HCT116 (cell line): ENCODE data around the gene SPRED3. TPM values are rescaled to one million over a fixed set of nuclear protein-coding genes. Genes with fewer than 3 reads are reported as not detected.

Source experiments
- ATAC-seq: fragments of 200-7000 bp; cut with Tn5 transposase; 2 replicates; pipeline ENCODE4 v1.9.1; 2020; ENCODE audit warnings: mild to moderate bottlenecking, moderate library complexity
- BruUV-seq: library from RNA; stranded (reverse); fragments of 400-500 nt; replicated peaks from 2 replicates; lab custom pipeline; 2021; lab: Mats Ljungman, UMichigan
- CTCF ChIA-PET: fragments of 300-600 bp; sonication (Branson Sonifier 250); formaldehyde crosslinking; loops from one replicate; lab custom pipeline; 2021; ENCODE audit warnings: antibody characterized with exemption; lab: Charles Lee
- POLR2A ChIA-PET: fragments of 300-600, 350-600 bp; sonication (Branson Sonifier 250); formaldehyde crosslinking; loops from one replicate; lab custom pipeline; 2021; ENCODE audit warnings: antibody characterized with exemption; lab: Charles Lee
- RAD21 ChIA-PET, 2 experiments: fragments of 300-600 bp; sonication (Branson Sonifier 250); formaldehyde crosslinking; loops; one replicate each; lab custom pipeline; 2023; ENCODE audit warnings: low total read pairs in 2 of 2; ENCODE audit not compliant: uncharacterized antibody in 2 of 2, unreplicated experiment in 2 of 2, low non-redundant PET in 1 of 2; lab: Charles Lee
- DNase-seq: peaks from one replicate; pipeline ENCODE4 v3.0.0-alpha.2; 2010; ENCODE audit warnings: low read depth, low spot score
- H2AFZ ChIP-seq: fragments of 200-600 bp; shearing (Covaris generic), sonication (generic); 2 replicates; pipeline ENCODE4 v1.6.1; 2017; ENCODE audit warnings: low read depth, mixed run types, mixed read lengths, antibody characterized with exemption, low read length; ENCODE audit not compliant: poor library complexity, severe bottlenecking
- H3K27ac ChIP-seq: 2 replicates; pipeline ENCODE4 v1.5.1; 2012; ENCODE audit warnings: low read depth, low read length
- H3K27me3 ChIP-seq: fragments of 200-600 bp; sonication (generic); 2 replicates; pipeline ENCODE4 v1.6.1; 2016; ENCODE audit warnings: mixed run types, low read length, mixed read lengths; ENCODE audit not compliant: insufficient read depth
- H3K36me3 ChIP-seq, 2 experiments: fragments of 200-500 bp in 1 of 2; fragments of 200-600 bp in 1 of 2; sonication (Bioruptor generic) in 1 of 2; sonication (generic) in 1 of 2; 2 replicates each; pipeline versions ENCODE4 v1.5.1 to v1.6.1; 2014 to 2016; ENCODE audit warnings: low read length in 2 of 2, inconsistent platforms in 1 of 2, mixed read lengths in 1 of 2, mixed run types in 1 of 2; ENCODE audit not compliant: insufficient read depth in 2 of 2, control insufficient read depth in 1 of 2
- H3K4me1 ChIP-seq, 2 experiments: fragments of 200-600 bp in 1 of 2; sonication (generic) in 1 of 2; 2 replicates each; pipeline versions ENCODE4 v1.5.1 to v1.6.1; 2012 to 2017; ENCODE audit warnings: low read length in 2 of 2, inconsistent platforms in 1 of 2, mild to moderate bottlenecking in 1 of 2, mixed read lengths in 1 of 2, mixed run types in 1 of 2, moderate library complexity in 1 of 2; ENCODE audit not compliant: insufficient read depth in 2 of 2, control insufficient read depth in 1 of 2
- H3K4me2 ChIP-seq: fragments of 200-600 bp; sonication (generic); 2 replicates; pipeline ENCODE4 v1.6.1; 2017; ENCODE audit warnings: mixed run types, low read length, mixed read lengths
- H3K4me3 ChIP-seq, 2 experiments: fragments of 200-600 bp in 1 of 2; sonication (generic) in 1 of 2; replicated peaks in 1 of 2; 2 replicates each; pipeline ENCODE4 v1.5.1; 2011 to 2016; ENCODE audit warnings: low read length in 2 of 2, control low read depth in 1 of 2, low read depth in 1 of 2, mild to moderate bottlenecking in 1 of 2, mixed read lengths in 1 of 2, mixed run types in 1 of 2
- H3K79me2 ChIP-seq: fragments of 200-600 bp; sonication (generic); 2 replicates; pipeline ENCODE4 v1.6.1; 2017; ENCODE audit warnings: mild to moderate bottlenecking, mixed run types, low read length, moderate library complexity, mixed read lengths; ENCODE audit not compliant: insufficient read depth
- H3K9ac ChIP-seq: fragments of 200-600 bp; sonication (generic); 2 replicates; pipeline ENCODE4 v1.6.1; 2016; ENCODE audit warnings: low read length, mixed read lengths
- H3K9me2 ChIP-seq: fragments of 200-600 bp; sonication (generic), shearing (Covaris generic); 2 replicates; pipeline ENCODE4 v1.6.1; 2017; ENCODE audit warnings: mixed run types, mild to moderate bottlenecking, moderate library complexity; ENCODE audit not compliant: insufficient read depth
- H3K9me3 ChIP-seq, 2 experiments: fragments of 200-500 bp in 1 of 2; fragments of 200-600 bp in 1 of 2; sonication (Bioruptor generic) in 1 of 2; sonication (generic) in 1 of 2; 2 replicates each; pipeline ENCODE4 v1.6.1; 2014 to 2017; ENCODE audit warnings: low read length in 2 of 2, mixed read lengths in 2 of 2, inconsistent platforms in 1 of 2, low read depth in 1 of 2, mild to moderate bottlenecking in 1 of 2, mixed run types in 1 of 2, moderate library complexity in 1 of 2; ENCODE audit not compliant: control insufficient read depth in 1 of 2, insufficient read depth in 1 of 2
- H4K20me1 ChIP-seq: fragments of 200-600 bp; sonication (generic), shearing (Covaris generic); 2 replicates; pipeline ENCODE4 v1.6.1; 2017; ENCODE audit warnings: mixed run types, mild to moderate bottlenecking, moderate library complexity; ENCODE audit not compliant: insufficient read depth
- CEBPB ChIP-seq: IDR thresholded peaks from 2 replicates; pipeline ENCODE4 v1.6.1; 2012; ENCODE audit warnings: low read depth
- EGR1 ChIP-seq: IDR thresholded peaks from 2 replicates; pipeline ENCODE4 v1.6.1; 2012; ENCODE audit warnings: low read depth
- ELF1 ChIP-seq: IDR thresholded peaks from 2 replicates; pipeline ENCODE4 v1.6.1; 2012; ENCODE audit warnings: low read depth, borderline replicate concordance
- EZH2 ChIP-seq: fragments of 200-600 bp; sonication (generic); IDR thresholded peaks from 2 replicates; pipeline ENCODE4 v1.6.1; 2017; ENCODE audit warnings: antibody characterized with exemption, mixed run types
- EZH2phosphoT487 ChIP-seq: fragments of 200-600 bp; IDR thresholded peaks from 2 replicates; pipeline ENCODE4 v1.6.1; 2018; ENCODE audit warnings: antibody characterized with exemption, borderline replicate concordance
- FOSL1 ChIP-seq: IDR thresholded peaks from 2 replicates; pipeline ENCODE4 v1.6.1; 2012; ENCODE audit warnings: low read depth
- JUND ChIP-seq: IDR thresholded peaks from 2 replicates; pipeline ENCODE4 v1.6.1; 2012
- POLR2AphosphoS5 ChIP-seq: IDR thresholded peaks from 2 replicates; pipeline ENCODE4 v1.6.1; 2011; ENCODE audit warnings: mild to moderate bottlenecking, low read depth, low read length, moderate library complexity
- RAD21 ChIP-seq: IDR thresholded peaks from 2 replicates; pipeline ENCODE4 v1.6.1; 2012; ENCODE audit warnings: low read depth, mild to moderate bottlenecking
- SP1 ChIP-seq: IDR thresholded peaks from 2 replicates; pipeline ENCODE4 v1.6.1; 2012; ENCODE audit warnings: low read depth
- SRF ChIP-seq: IDR thresholded peaks from 2 replicates; pipeline ENCODE4 v1.6.1; 2012; ENCODE audit warnings: low read depth
- TCF7L2 ChIP-seq: IDR thresholded peaks from 2 replicates; pipeline ENCODE4 v1.7.0; 2011; ENCODE audit warnings: borderline replicate concordance, inconsistent platforms; ENCODE audit not compliant: insufficient read depth, insufficient read length; ENCODE audit errors: extremely low read depth
- YY1 ChIP-seq: IDR thresholded peaks from 2 replicates; pipeline ENCODE4 v1.6.1; 2011; ENCODE audit warnings: low read length, low read depth, moderate library complexity, mild to moderate bottlenecking; ENCODE audit not compliant: insufficient replicate concordance; ENCODE audit errors: extremely low read depth
- ZFX ChIP-seq: fragments of 450-650 bp; IDR thresholded peaks from 2 replicates; pipeline ENCODE4 v1.6.1; 2017
- intact Hi-C: fragments of 100-400 bp; cut with micrococcal nuclease; formaldehyde crosslinking; loops from 2 replicates; pipeline ENCODE4 v1.10.0; 2022
- total RNA-seq: library from RNA; stranded (reverse); gene quantifications from one replicate; pipeline ENCODE4 v1.2.1, GENCODE V29; 2021; ENCODE audit not compliant: unreplicated experiment
- TF ChIP-seq, protein P1 (sequence below): IDR thresholded peaks from 2 replicates; pipeline ENCODE4 v1.6.1; 2012
- TF ChIP-seq, protein P2 (sequence below): IDR thresholded peaks from 2 replicates; pipeline ENCODE4 v1.6.1; 2011; ENCODE audit warnings: mild to moderate bottlenecking, low read length, moderate library complexity; ENCODE audit not compliant: insufficient replicate concordance; ENCODE audit errors: extremely low read depth
- TF ChIP-seq, protein P3 (sequence below): IDR thresholded peaks from 2 replicates; pipeline ENCODE4 v1.6.1; 2012
- TF ChIP-seq, protein P4 (sequence below): IDR thresholded peaks from 2 replicates; pipeline ENCODE4 v1.6.1; 2012; ENCODE audit warnings: low read depth
- TF ChIP-seq, protein P5 (sequence below), 3 experiments: fragments of 200-600 bp in 1 of 3; sonication (generic) in 1 of 3; IDR thresholded peaks in 2 of 3; conservative IDR thresholded peaks in 1 of 3; 2 replicates each; pipeline ENCODE4 v1.5.1; 2012 to 2017; ENCODE audit warnings: low read depth in 2 of 3, low read length in 2 of 3, antibody characterized with exemption in 1 of 3, borderline replicate concordance in 1 of 3, control low read depth in 1 of 3, mild to moderate bottlenecking in 1 of 3, mixed read lengths in 1 of 3, mixed run types in 1 of 3, moderate library complexity in 1 of 3; ENCODE audit not compliant: insufficient read depth in 1 of 3

SPRED3 gene
- total RNA-seq, 1 experiment from 2014 or later = 3.4 TPM

DNA sequence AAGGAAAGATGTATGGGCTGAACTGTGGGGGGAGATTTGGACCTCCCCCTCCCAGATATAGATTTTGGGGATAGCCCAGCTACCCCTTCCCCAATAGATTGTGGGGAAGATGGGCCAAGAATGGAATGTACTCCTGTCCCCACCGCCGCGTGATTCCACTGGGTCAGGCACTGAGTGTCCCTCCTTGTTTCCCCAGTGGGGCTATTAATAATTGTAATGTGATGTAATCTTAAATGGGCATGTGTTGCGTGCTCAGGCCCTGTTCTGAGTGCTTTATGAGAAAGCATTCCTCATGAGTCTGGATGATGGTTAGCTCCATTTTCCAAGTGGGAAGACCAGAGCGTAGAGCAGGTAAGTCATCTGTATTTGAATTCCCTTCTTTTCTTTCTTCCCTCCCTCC is 12.7 kb upstream of the SPRED3 start:
- ChIA-PET CTCF (interaction anchor here (0.8 kb wide), 1 partner anchor 141 kb away, joined by 3 read pairs; no protein-coding TSS in a partner anchor), POLR2A (interaction anchor here (5.6 kb wide), 1 partner anchor 12 kb away, joined by 44 read pairs; the partner anchor contains the start of genes GGN and SPRED3), RAD21 (no interaction called here)
- Histone ChIP-seq H3K9ac (peak overlapping the region; percentile 97), H3K9me3 (no peaks in the 10 kb centered on the region), H3K9me2 (no peaks in the 10 kb centered on the region), H3K79me2 (peaks cover 47% of the 10 kb centered on the region), H3K4me2 (peak overlapping the region; percentile 92), H3K4me1 (peaks cover 11 to 23% of the 10 kb centered on the region in 2 experiments), H3K27me3 (no peaks in the 10 kb centered on the region), H2AFZ (no peak overlapping the region), H3K4me3 (peak overlapping the region; percentile 97 to 98), H4K20me1 (no peaks in the 10 kb centered on the region), H3K36me3 (peaks cover 21 to 24% of the 10 kb centered on the region in 2 experiments), H3K27ac (peak overlapping the region; percentile 92)
- DNase-seq = no peak
- TF ChIP-seq, protein P1, sequence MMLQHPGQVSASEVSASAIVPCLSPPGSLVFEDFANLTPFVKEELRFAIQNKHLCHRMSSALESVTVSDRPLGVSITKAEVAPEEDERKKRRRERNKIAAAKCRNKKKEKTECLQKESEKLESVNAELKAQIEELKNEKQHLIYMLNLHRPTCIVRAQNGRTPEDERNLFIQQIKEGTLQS = no peak
- TF ChIP-seq EZH2phosphoT487 (no peak), YY1 (no peak), FOSL1 (no peak), CEBPB (no peak), JUND (no peak), TCF7L2 (no peak), SP1 (no peak), ELF1 (no peak), ZFX (no peak), RAD21 (no peak), EGR1 (no peak), EZH2 (no peak), SRF (no peak), POLR2AphosphoS5 (no peak)
- TF ChIP-seq, protein P2, sequence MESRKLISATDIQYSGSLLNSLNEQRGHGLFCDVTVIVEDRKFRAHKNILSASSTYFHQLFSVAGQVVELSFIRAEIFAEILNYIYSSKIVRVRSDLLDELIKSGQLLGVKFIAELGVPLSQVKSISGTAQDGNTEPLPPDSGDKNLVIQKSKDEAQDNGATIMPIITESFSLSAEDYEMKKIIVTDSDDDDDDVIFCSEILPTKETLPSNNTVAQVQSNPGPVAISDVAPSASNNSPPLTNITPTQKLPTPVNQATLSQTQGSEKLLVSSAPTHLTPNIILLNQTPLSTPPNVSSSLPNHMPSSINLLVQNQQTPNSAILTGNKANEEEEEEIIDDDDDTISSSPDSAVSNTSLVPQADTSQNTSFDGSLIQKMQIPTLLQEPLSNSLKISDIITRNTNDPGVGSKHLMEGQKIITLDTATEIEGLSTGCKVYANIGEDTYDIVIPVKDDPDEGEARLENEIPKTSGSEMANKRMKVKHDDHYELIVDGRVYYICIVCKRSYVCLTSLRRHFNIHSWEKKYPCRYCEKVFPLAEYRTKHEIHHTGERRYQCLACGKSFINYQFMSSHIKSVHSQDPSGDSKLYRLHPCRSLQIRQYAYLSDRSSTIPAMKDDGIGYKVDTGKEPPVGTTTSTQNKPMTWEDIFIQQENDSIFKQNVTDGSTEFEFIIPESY = no peak
- TF ChIP-seq, protein P3, sequence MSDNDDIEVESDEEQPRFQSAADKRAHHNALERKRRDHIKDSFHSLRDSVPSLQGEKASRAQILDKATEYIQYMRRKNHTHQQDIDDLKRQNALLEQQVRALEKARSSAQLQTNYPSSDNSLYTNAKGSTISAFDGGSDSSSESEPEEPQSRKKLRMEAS = no peak
- TF ChIP-seq, protein P4, sequence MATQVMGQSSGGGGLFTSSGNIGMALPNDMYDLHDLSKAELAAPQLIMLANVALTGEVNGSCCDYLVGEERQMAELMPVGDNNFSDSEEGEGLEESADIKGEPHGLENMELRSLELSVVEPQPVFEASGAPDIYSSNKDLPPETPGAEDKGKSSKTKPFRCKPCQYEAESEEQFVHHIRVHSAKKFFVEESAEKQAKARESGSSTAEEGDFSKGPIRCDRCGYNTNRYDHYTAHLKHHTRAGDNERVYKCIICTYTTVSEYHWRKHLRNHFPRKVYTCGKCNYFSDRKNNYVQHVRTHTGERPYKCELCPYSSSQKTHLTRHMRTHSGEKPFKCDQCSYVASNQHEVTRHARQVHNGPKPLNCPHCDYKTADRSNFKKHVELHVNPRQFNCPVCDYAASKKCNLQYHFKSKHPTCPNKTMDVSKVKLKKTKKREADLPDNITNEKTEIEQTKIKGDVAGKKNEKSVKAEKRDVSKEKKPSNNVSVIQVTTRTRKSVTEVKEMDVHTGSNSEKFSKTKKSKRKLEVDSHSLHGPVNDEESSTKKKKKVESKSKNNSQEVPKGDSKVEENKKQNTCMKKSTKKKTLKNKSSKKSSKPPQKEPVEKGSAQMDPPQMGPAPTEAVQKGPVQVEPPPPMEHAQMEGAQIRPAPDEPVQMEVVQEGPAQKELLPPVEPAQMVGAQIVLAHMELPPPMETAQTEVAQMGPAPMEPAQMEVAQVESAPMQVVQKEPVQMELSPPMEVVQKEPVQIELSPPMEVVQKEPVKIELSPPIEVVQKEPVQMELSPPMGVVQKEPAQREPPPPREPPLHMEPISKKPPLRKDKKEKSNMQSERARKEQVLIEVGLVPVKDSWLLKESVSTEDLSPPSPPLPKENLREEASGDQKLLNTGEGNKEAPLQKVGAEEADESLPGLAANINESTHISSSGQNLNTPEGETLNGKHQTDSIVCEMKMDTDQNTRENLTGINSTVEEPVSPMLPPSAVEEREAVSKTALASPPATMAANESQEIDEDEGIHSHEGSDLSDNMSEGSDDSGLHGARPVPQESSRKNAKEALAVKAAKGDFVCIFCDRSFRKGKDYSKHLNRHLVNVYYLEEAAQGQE = no peak
- TF ChIP-seq, protein P5, sequence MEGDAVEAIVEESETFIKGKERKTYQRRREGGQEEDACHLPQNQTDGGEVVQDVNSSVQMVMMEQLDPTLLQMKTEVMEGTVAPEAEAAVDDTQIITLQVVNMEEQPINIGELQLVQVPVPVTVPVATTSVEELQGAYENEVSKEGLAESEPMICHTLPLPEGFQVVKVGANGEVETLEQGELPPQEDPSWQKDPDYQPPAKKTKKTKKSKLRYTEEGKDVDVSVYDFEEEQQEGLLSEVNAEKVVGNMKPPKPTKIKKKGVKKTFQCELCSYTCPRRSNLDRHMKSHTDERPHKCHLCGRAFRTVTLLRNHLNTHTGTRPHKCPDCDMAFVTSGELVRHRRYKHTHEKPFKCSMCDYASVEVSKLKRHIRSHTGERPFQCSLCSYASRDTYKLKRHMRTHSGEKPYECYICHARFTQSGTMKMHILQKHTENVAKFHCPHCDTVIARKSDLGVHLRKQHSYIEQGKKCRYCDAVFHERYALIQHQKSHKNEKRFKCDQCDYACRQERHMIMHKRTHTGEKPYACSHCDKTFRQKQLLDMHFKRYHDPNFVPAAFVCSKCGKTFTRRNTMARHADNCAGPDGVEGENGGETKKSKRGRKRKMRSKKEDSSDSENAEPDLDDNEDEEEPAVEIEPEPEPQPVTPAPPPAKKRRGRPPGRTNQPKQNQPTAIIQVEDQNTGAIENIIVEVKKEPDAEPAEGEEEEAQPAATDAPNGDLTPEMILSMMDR (IDR thresholded peaks at IDR 0.05 in 2 of 3, conservative IDR thresholded peaks at IDR 0.05 in 1 of 3; ENCODE audit: borderline replicate concordance in 1 of 3, insufficient read depth in 1 of 3, low read depth in 2 of 3, low read length in 2 of 3) = no peak
- ATAC-seq = no peak
- no TSS peak for BruUV-seq
- intact Hi-C loops = no loop called here
